T-cell (primary cell): ENCODE measurements around the gene ABHD16A. TPM values are rescaled to one million over a fixed set of nuclear protein-coding genes. Genes with fewer than 3 reads are reported as not detected.
A peak's percentile ranks its signal among the peaks of the same experiment; 100 is the strongest.

Experiments
- ATAC-seq, 4 experiments: fragments of 200-7000 bp in 3 of 4; fragments of 150-1000 bp in 1 of 4; cut with Tn5 transposase; replicated peaks in 1 of 4; 1 replicate in 3 of 4; 2 replicates in 1 of 4; pipeline ENCODE4 v1.10.0; 2021; ENCODE audit warnings: moderate library complexity in 3 of 4, mild to moderate bottlenecking in 2 of 4, moderate number of reproducible peaks in 1 of 4
- CTCF ChIA-PET, 2 donors: fragments of 300-600 bp; sonication (Branson Sonifier 250); formaldehyde crosslinking; loops; one replicate each; lab custom pipeline; 2022; ENCODE audit warnings: antibody characterized with exemption in 2 of 2; lab: Charles Lee
- POLR2A ChIA-PET, 2 donors: fragments of 300-600 bp; sonication (Branson Sonifier 250); formaldehyde crosslinking; loops; one replicate each; lab custom pipeline; 2022; ENCODE audit warnings: antibody characterized with exemption in 2 of 2; lab: Charles Lee
- DNase-seq, 35 experiments: peaks; one replicate each; pipeline versions ENCODE4 v3.0.0 to v3.0.0-alpha.2; 2013 to 2023
- H3K27ac ChIP-seq: one replicate; pipeline ENCODE4 v1.5.1; 2013; ENCODE audit warnings: low read length
- H3K27me3 ChIP-seq, 2 experiments: replicated peaks in 1 of 2; 1 replicate in 1 of 2; 2 replicates in 1 of 2; pipeline versions ENCODE4 v1.6.1 to v1.7.0; 2013; ENCODE audit warnings: low read length in 1 of 2, mixed read lengths in 1 of 2; ENCODE audit not compliant: control insufficient read depth in 2 of 2, insufficient read depth in 2 of 2; ENCODE audit errors: extremely low read depth in 1 of 2
- H3K36me3 ChIP-seq, 2 donors: 1 replicate in 1 of 2; 2 replicates in 1 of 2; pipeline versions ENCODE4 v1.6.1 to v1.7.0; 2013; ENCODE audit warnings: low read length in 1 of 2; ENCODE audit not compliant: control insufficient read depth in 2 of 2, insufficient read depth in 1 of 2; ENCODE audit errors: extremely low read depth in 1 of 2
- H3K4me1 ChIP-seq, 2 experiments: 1 replicate in 1 of 2; 2 replicates in 1 of 2; pipeline versions ENCODE4 v1.6.1 to v1.7.0; 2013; ENCODE audit warnings: low read length in 2 of 2, mixed read lengths in 1 of 2; ENCODE audit not compliant: insufficient read depth in 2 of 2, control insufficient read depth in 1 of 2; ENCODE audit errors: extremely low read depth in 1 of 2
- H3K4me3 ChIP-seq, 2 donors: 1 replicate in 1 of 2; 2 replicates in 1 of 2; pipeline versions ENCODE4 v1.5.1 to v1.7.0; 2013; ENCODE audit warnings: mild to moderate bottlenecking in 2 of 2, low read length in 1 of 2, moderate library complexity in 1 of 2; ENCODE audit not compliant: control insufficient read depth in 1 of 2; ENCODE audit errors: extremely low read depth in 1 of 2
- H3K9me3 ChIP-seq: 2 replicates; pipeline ENCODE4 v1.7.0; 2013
- H3K27ac Mint-ChIP-seq, 2 donors: one replicate each; pipeline ENCODE4 v1.8.0; 2020 to 2021; ENCODE audit warnings: mild to moderate bottlenecking in 2 of 2, mixed read lengths in 2 of 2
- H3K27me3 Mint-ChIP-seq, 2 donors: one replicate each; pipeline ENCODE4 v1.8.0; 2021 to 2022; ENCODE audit warnings: mixed read lengths in 2 of 2
- H3K36me3 Mint-ChIP-seq: one replicate; pipeline ENCODE4 v1.8.0; 2021; ENCODE audit warnings: mixed read lengths
- H3K4me1 Mint-ChIP-seq, 3 donors: one replicate each; pipeline ENCODE4 v1.8.0; 2020 to 2022; ENCODE audit warnings: mixed read lengths in 3 of 3, mild to moderate bottlenecking in 1 of 3
- H3K4me3 Mint-ChIP-seq, 3 donors: one replicate each; pipeline ENCODE4 v1.8.0; 2020 to 2022; ENCODE audit warnings: mild to moderate bottlenecking in 3 of 3, mixed read lengths in 3 of 3, moderate library complexity in 3 of 3
- H3K9me3 Mint-ChIP-seq, 3 donors: one replicate each; pipeline ENCODE4 v1.8.0; 2020 to 2022; ENCODE audit warnings: mixed read lengths in 3 of 3
- WGBS: methylation state at CpG from one replicate; pipeline ENCODE4 v1.1.5; 2013; ENCODE audit warnings: missing lambda C conversion rate; ENCODE audit not compliant: insufficient coverage; 5-methylcytosine and 5-hydroxymethylcytosine counted together
- total RNA-seq, 35 experiments: library from RNA in 6 of 35; stranded (reverse) in 6 of 35; fragments of 120-200 nt in 1 of 35; gene quantifications; one replicate each; pipeline versions ENCODE4 v1.2.1 to v1.2.4 and lab custom pipeline; 2013 to 2026

Gene ABHD16A
- total RNA-seq, 5 donors from 2014 or later (not counting 1 experiment from before 2014, with no cell fraction given), result 58.2 to 74.4 (median 61.2) TPM

- CTCF ChIA-PET, result no interaction called here
- Mint-ChIP-seq H3K4me3 (no peak overlapping the region), H3K9me3 (no peaks in the 10 kb centered on the region)
Measured at GRCh38 chr6:31707701-31708100, 4.6 kb upstream of the ABHD16A start.

GRCh38 chr6:31706599-31706998 lies 3.5 kb upstream of the ABHD16A start, which contains the start of gene LY6G6F:
Gene LY6G6F, plus strand, starts transcription at chr6:31706866. Its CDS starts 41 bp downstream, at chr6:31706907.
- Histone ChIP-seq H3K36me3 (no peaks in the 10 kb centered on the region), H3K4me1 (peaks cover 12 to 29% of the 10 kb centered on the region in 2 experiments), H3K27ac (no peak within 1 kb of the TSS), H3K9me3 (no peaks in the 10 kb centered on the region), H3K4me3 (no peak within 1 kb of the TSS), H3K27me3 (peaks cover 0 to 19% of the 10 kb centered on the region in 2 experiments)
- no peaks in the 10 kb centered on the region for H3K9me3 Mint-ChIP-seq
- ChIA-PET POLR2A (interaction anchor here (0.6 to 0.8 kb wide), 3 partner anchors 11 to 249 kb away, joined by 3 to 9 read pairs (median 4); no protein-coding TSS in a partner anchor), CTCF (interaction anchor here in 1 of 2 donors (0.6 kb wide), 1 partner anchor 123 kb away, joined by 5 read pairs; no protein-coding TSS in a partner anchor)
- H3K27ac Mint-ChIP-seq, result no peak within 1 kb of the TSS
- no peak for ATAC-seq
- H3K4me3 Mint-ChIP-seq, result no peak within 1 kb of the TSS
- H3K4me1 Mint-ChIP-seq, result peaks cover 25 to 32% (median 30%) of the 10 kb centered on the region in 3 donors
- WGBS, result no CpG with 5 or more reads among the region's 3 CpGs
- H3K36me3 Mint-ChIP-seq, result no peaks in the 10 kb centered on the region
- H3K27me3 Mint-ChIP-seq, result no peaks in the 10 kb centered on the region
- DNase-seq, result no peak

More at GRCh38 chr6:31707701-31708100, 4.6 kb upstream of the ABHD16A start:
- no peaks in the 10 kb centered on the region for H3K27me3 Mint-ChIP-seq
- ATAC-seq, result no peak
- Histone ChIP-seq H3K4me1 (peaks cover 2 to 21% of the 10 kb centered on the region in 2 experiments), H3K9me3 (no peaks in the 10 kb centered on the region), H3K27ac (no peak overlapping the region), H3K27me3 (peaks cover 0 to 19% of the 10 kb centered on the region in 2 experiments), H3K4me3 (no peak overlapping the region), H3K36me3 (no peaks in the 10 kb centered on the region)
- no peak for DNase-seq
- WGBS, result 81% methylated on average over 3 of the region's 10 CpGs
- H3K36me3 Mint-ChIP-seq, result no peaks in the 10 kb centered on the region
- no peak overlapping the region for H3K27ac Mint-ChIP-seq
- POLR2A ChIA-PET, result no interaction called here
- H3K4me1 Mint-ChIP-seq, result peaks cover 24 to 28% (median 26%) of the 10 kb centered on the region in 3 donors

- H3K9me3 ChIP-seq, result no peaks in the 10 kb centered on the region
- CTCF ChIA-PET, result no interaction called here
- no peaks in the 10 kb centered on the region for H3K36me3 ChIP-seq
- peaks cover 0 to 19% of the 10 kb centered on the region in 2 experiments for H3K27me3 ChIP-seq
- Mint-ChIP-seq H3K9me3 (no peaks in the 10 kb centered on the region), H3K4me1 (peaks cover 27 to 33% (median 30%) of the 10 kb centered on the region in 3 donors), H3K27me3 (no peaks in the 10 kb centered on the region), H3K4me3 (no peak overlapping the region), H3K27ac (no peak overlapping the region), H3K36me3 (peaks cover 3% of the 10 kb centered on the region)
- no peak overlapping the region for H3K27ac ChIP-seq
- no peak overlapping the region for H3K4me3 ChIP-seq
- ATAC-seq (no peak), DNase-seq (no peak)
- POLR2A ChIA-PET, result interaction anchor here (0.6 to 0.8 kb wide), 3 partner anchors 11 to 250 kb away, joined by 3 to 9 read pairs (median 4); no protein-coding TSS in a partner anchor
- peaks cover 13 to 28% of the 10 kb centered on the region in 2 experiments for H3K4me1 ChIP-seq
- no CpG with 5 or more reads among the region's 6 CpGs for WGBS
Measured at GRCh38 chr6:31705931-31706330, 2.8 kb upstream of the ABHD16A start.

GRCh38 chr6:31702405-31702818 lies 712 bp downstream of the ABHD16A start:
- peak overlapping the region; percentile 98 to 99 (median 98) for H3K4me3 Mint-ChIP-seq
- Histone ChIP-seq H3K27ac (peak overlapping the region; percentile 96), H3K4me3 (peak overlapping the region; percentile 82 to 99), H3K27me3 (peaks cover 0 to 2% of the 10 kb centered on the region in 2 experiments), H3K4me1 (peaks cover 13 to 32% of the 10 kb centered on the region in 2 experiments), H3K9me3 (no peaks in the 10 kb centered on the region), H3K36me3 (peaks cover 7 to 13% of the 10 kb centered on the region in 2 donors)
- CTCF ChIA-PET, result interaction anchor here in 1 of 2 donors (0.7 to 1.2 kb wide), 2 partner anchors 12 to 37 kb away, joined by 3 read pairs; partner anchors contain the start of gene GPANK1
- peak in 3 of 4 experiments; percentile 1 to 3 (median 3) for ATAC-seq
- H3K27me3 Mint-ChIP-seq, result no peaks in the 10 kb centered on the region
- H3K27ac Mint-ChIP-seq, result peak overlapping the region; percentile 94 to 98
- POLR2A ChIA-PET, result interaction anchor here in 1 of 2 donors (1.3 kb wide), 1 partner anchor 36 kb away, joined by 3 read pairs; no protein-coding TSS in a partner anchor
- H3K9me3 Mint-ChIP-seq, result no peaks in the 10 kb centered on the region
- peaks cover 38 to 44% (median 42%) of the 10 kb centered on the region in 3 donors for H3K4me1 Mint-ChIP-seq
- DNase-seq, result peak in 2 of 35 experiments; percentile 9 to 14
- WGBS, result 4% methylated on average over 4 of the region's 10 CpGs
- peaks cover 13% of the 10 kb centered on the region for H3K36me3 Mint-ChIP-seq

GRCh38 chr6:31701666-31702404 lies 1.3 kb downstream of the ABHD16A start:
- 64% methylated on average over 5 of the region's 7 CpGs for WGBS
- peaks cover 42 to 47% (median 45%) of the 10 kb centered on the region in 3 donors for H3K4me1 Mint-ChIP-seq
- peak overlapping the region; percentile 82 to 99 for H3K4me3 ChIP-seq
- no peak for DNase-seq
- ATAC-seq, result no peak
- peaks cover 13 to 32% of the 10 kb centered on the region in 2 experiments for H3K4me1 ChIP-seq
- POLR2A ChIA-PET, result no interaction called here
- no peaks in the 10 kb centered on the region for H3K27me3 Mint-ChIP-seq
- no peaks in the 10 kb centered on the region for H3K27me3 ChIP-seq
- H3K36me3 ChIP-seq, result peaks cover 8 to 16% of the 10 kb centered on the region in 2 donors
- CTCF ChIA-PET, result interaction anchor here in 1 of 2 donors (0.7 kb wide), 1 partner anchor 11 kb away, joined by 3 read pairs; no protein-coding TSS in a partner anchor
- peaks cover 17% of the 10 kb centered on the region for H3K36me3 Mint-ChIP-seq
- H3K9me3 ChIP-seq, result no peaks in the 10 kb centered on the region
- no peak overlapping the region for H3K27ac ChIP-seq
- no peaks in the 10 kb centered on the region for H3K9me3 Mint-ChIP-seq
- H3K27ac Mint-ChIP-seq, result peak overlapping the region; percentile 94 to 98
- H3K4me3 Mint-ChIP-seq, result peak overlapping the region; percentile 98 to 99 (median 98)

- no peak for DNase-seq
- Mint-ChIP-seq H3K27me3 (no peaks in the 10 kb centered on the region), H3K36me3 (peaks cover 17% of the 10 kb centered on the region), H3K4me1 (peaks cover 42 to 47% (median 45%) of the 10 kb centered on the region in 3 donors), H3K9me3 (no peaks in the 10 kb centered on the region), H3K27ac (peak overlapping the region; percentile 29 to 79), H3K4me3 (peak overlapping the region; percentile 98 to 99 (median 98))
- H3K4me1 ChIP-seq, result peaks cover 13 to 32% of the 10 kb centered on the region in 2 experiments
- ChIA-PET CTCF (no interaction called here), POLR2A (no interaction called here)
- no peak overlapping the region for H3K4me3 ChIP-seq
- H3K36me3 ChIP-seq, result peaks cover 12 to 22% of the 10 kb centered on the region in 2 donors
- H3K9me3 ChIP-seq, result no peaks in the 10 kb centered on the region
- no peak overlapping the region for H3K27ac ChIP-seq
- no CpG with 5 or more reads among the region's 5 CpGs for WGBS
- ATAC-seq, result no peak
- H3K27me3 ChIP-seq, result no peaks in the 10 kb centered on the region
Measured at GRCh38 chr6:31700740-31701401, 2.3 kb downstream of the ABHD16A start.
